Lung (tissue), 12 donors: Measurements from ENCODE around the gene PAQR6. TPM values are rescaled to one million over a fixed set of nuclear protein-coding genes. Genes with fewer than 3 reads are reported as not detected.

ENCODE experiments used
- ATAC-seq: fragments of 200-7000 bp; cut with Tn5 transposase; one replicate; pipeline ENCODE4 v1.9.1; 2020; ENCODE audit warnings: moderate number of reproducible peaks; ENCODE audit not compliant: insufficient read depth, low FRiP score
- DNase-seq, 3 donors: peaks; one replicate each; pipeline ENCODE4 v3.0.0-alpha.2; 2013 to 2017
- H3K27ac ChIP-seq, 2 donors: one replicate each; pipeline ENCODE4 v1.5.1; 2013; ENCODE audit warnings: mild to moderate bottlenecking in 2 of 2, moderate library complexity in 2 of 2, control low read depth in 1 of 2, inconsistent platforms in 1 of 2, low read depth in 1 of 2, low read length in 1 of 2
- H3K27me3 ChIP-seq, 3 donors: one replicate each; pipeline ENCODE4 v1.5.1; 2013; ENCODE audit warnings: low read length in 2 of 3; ENCODE audit not compliant: control insufficient read depth in 3 of 3, insufficient read depth in 3 of 3
- H3K36me3 ChIP-seq, 4 donors: one replicate each; pipeline ENCODE4 v1.5.1; 2013; ENCODE audit warnings: low read length in 4 of 4, mild to moderate bottlenecking in 1 of 4, moderate library complexity in 1 of 4; ENCODE audit not compliant: control insufficient read depth in 4 of 4, insufficient read depth in 4 of 4
- H3K4me1 ChIP-seq, 5 donors: one replicate each; pipeline ENCODE4 v1.5.1; 2013; ENCODE audit warnings: low read length in 5 of 5, mild to moderate bottlenecking in 2 of 5, moderate library complexity in 1 of 5; ENCODE audit not compliant: control insufficient read depth in 5 of 5, insufficient read depth in 5 of 5
- H3K4me3 ChIP-seq: one replicate; pipeline ENCODE4 v1.5.1; 2013; ENCODE audit warnings: mild to moderate bottlenecking, control low read depth, moderate library complexity
- H3K9ac ChIP-seq, 2 donors: one replicate each; pipeline ENCODE4 v1.5.1; 2013; ENCODE audit warnings: low read length in 2 of 2, control low read depth in 1 of 2; ENCODE audit not compliant: insufficient read depth in 1 of 2
- H3K9me3 ChIP-seq, 4 donors: one replicate each; pipeline ENCODE4 v1.5.1; 2013; ENCODE audit warnings: low read length in 3 of 4, mild to moderate bottlenecking in 1 of 4, moderate library complexity in 1 of 4; ENCODE audit not compliant: control insufficient read depth in 4 of 4, insufficient read depth in 3 of 4
- WGBS, 2 donors: extraction: QIAGEN DNeasy Blood & Tissue Kit; methylation state at CpG; one replicate each; pipeline ENCODE4 v1.1.7; 2013; 5-methylcytosine and 5-hydroxymethylcytosine counted together
- polyA plus RNA-seq, 2 donors: library from polyadenylated mRNA; stranded (reverse); fragments of 200-250 nt; gene quantifications; one replicate each; pipeline ENCODE4 v1.2.1, GENCODE V29; 2013
- total RNA-seq, 2 donors: library from RNA; depleted of rRNA in 1 of 2; stranded (reverse); fragments of >200 nt in 1 of 2; gene quantifications; one replicate each; pipeline ENCODE4 v1.2.1, GENCODE V29; 2014 to 2021
- TF ChIP-seq, protein P1 (sequence below): IDR thresholded peaks from 2 replicates; pipeline ENCODE4 v1.5.1; 2012; ENCODE audit warnings: mild to moderate bottlenecking; ENCODE audit errors: control extremely low read depth, extremely low read depth
- donor health status: control.
- donor health status: control.
- donor health status: Bipolar disorder and iron deficiency.
- donor health status: healthy.
- donor health status: DM: yes; HTN: yes; CAD: no.

Gene PAQR6
- total and polyA plus RNA-seq, 4 donors, result 1.3 to 3.0 (median 2.1) TPM

DNA sequence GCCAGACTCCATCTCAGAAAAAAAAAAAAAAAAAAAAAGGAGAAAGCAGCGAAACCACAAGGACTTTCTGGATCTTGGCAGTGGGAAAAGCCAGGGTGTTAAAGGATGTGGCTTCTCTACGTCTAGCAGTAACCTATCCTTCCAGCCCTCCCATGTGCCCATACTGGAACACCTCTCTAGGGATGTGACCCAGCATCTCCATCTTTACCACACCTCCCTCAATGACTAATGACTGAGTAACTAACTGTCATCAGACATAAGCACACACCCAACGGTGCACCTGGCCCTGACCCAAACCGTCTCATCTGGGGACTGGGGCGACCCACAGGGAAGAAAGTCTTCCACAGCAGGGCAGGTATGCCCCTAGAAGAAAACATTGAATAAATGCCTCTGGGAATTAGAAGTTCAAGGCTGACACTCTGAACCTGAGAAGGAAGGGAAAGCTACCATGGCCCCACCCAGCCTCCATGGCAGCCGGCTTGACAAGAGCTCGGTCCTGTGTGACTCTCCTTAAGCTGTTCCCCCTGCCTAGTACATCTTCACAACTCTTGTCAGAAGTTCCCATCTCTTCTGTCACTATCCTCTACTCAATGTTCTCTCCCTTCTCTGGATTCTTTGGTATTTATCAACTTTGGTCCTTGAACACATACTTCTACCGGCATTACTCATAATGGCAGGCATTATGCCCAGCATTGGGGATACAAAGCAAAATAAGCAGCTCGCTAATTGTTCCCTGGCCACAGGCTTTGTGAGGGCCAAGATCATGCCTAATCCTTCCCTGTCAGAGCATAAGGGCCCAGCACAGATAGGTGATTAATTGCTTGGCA is 14.8 kb upstream of the PAQR6 start:
- WGBS, 2 donors, result 89 to 91% methylated on average over 9 of the region's 9 CpGs
- ATAC-seq, result no peak

DNA sequence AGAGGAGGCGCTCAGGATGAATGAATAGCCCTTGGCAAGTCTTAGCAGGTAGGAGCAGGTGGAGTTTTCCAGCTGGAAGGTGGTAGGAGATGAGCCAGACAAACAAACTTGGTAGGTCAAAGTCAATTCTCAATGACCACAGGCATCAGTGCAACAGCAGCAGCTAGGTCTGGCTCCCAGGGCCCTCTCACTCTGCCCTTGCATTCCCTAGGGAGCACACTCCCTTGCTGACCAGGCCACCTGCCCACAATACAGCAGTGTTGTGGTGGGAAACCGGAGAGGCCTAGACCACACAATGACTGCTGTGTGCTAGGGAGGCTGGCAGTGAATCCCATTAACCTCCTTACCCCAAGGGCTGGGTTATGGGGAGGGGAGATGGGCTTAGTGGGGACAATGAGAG is 13.0 kb upstream of the PAQR6 start:
- H3K4me1 ChIP-seq, result no peaks in the 10 kb centered on the region
- ATAC-seq, result no peak
- no peaks in the 10 kb centered on the region for H3K9me3 ChIP-seq
- peaks cover 38 to 74% (median 50%) of the 10 kb centered on the region in 4 donors for H3K36me3 ChIP-seq
- H3K27me3 ChIP-seq, result no peaks in the 10 kb centered on the region
- no peak for DNase-seq
- H3K4me3 ChIP-seq, result no peak overlapping the region
- H3K9ac ChIP-seq, result no peak overlapping the region
- WGBS, 2 donors, result 90 to 99% methylated on average over 2 of the region's 2 CpGs
- peak overlapping the region in 1 of 2 donors; percentile 6 for H3K27ac ChIP-seq
- TF ChIP-seq, protein P1, sequence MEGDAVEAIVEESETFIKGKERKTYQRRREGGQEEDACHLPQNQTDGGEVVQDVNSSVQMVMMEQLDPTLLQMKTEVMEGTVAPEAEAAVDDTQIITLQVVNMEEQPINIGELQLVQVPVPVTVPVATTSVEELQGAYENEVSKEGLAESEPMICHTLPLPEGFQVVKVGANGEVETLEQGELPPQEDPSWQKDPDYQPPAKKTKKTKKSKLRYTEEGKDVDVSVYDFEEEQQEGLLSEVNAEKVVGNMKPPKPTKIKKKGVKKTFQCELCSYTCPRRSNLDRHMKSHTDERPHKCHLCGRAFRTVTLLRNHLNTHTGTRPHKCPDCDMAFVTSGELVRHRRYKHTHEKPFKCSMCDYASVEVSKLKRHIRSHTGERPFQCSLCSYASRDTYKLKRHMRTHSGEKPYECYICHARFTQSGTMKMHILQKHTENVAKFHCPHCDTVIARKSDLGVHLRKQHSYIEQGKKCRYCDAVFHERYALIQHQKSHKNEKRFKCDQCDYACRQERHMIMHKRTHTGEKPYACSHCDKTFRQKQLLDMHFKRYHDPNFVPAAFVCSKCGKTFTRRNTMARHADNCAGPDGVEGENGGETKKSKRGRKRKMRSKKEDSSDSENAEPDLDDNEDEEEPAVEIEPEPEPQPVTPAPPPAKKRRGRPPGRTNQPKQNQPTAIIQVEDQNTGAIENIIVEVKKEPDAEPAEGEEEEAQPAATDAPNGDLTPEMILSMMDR, result no peak

More for the DNA sequence above, 14.8 kb upstream of the PAQR6 start:
- H3K36me3 ChIP-seq, result peaks cover 34 to 77% (median 61%) of the 10 kb centered on the region in 4 donors
- no peaks in the 10 kb centered on the region for H3K9me3 ChIP-seq
- peak overlapping the region in 1 of 2 donors; percentile 0 for H3K27ac ChIP-seq
- no peak for DNase-seq
- H3K4me1 ChIP-seq, result no peaks in the 10 kb centered on the region
- H3K27me3 ChIP-seq, result no peaks in the 10 kb centered on the region
- TF ChIP-seq, protein P1, result no peak
- H3K4me3 ChIP-seq, result no peak overlapping the region
- no peak overlapping the region for H3K9ac ChIP-seq

DNA sequence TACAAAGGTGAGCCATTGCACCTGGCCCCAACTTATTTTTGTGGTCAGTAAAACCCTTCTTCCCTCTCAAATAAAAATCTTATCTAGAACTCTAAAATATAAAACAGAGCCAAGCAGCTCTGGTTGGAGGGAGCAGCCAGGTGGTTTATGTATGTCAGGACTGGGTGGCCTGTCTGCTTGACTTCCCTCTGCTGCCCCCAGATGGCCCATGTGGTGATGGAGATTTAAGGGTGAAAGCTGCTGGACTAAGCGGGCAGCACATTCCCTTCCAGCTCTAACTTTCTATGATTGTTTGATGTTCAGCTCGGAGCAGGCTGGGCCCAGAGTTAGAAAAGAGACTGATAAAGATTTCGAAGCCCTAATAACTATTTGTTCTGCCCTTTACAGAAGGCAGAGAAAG is 11.9 kb upstream of the PAQR6 start:
- H3K9me3 ChIP-seq, result no peaks in the 10 kb centered on the region
- no peak overlapping the region for H3K4me3 ChIP-seq
- no peaks in the 10 kb centered on the region for H3K4me1 ChIP-seq
- no peak overlapping the region for H3K9ac ChIP-seq
- ATAC-seq, result no peak
- WGBS, 2 donors, result 82 to 87% methylated on average over 3 of the region's 3 CpGs
- H3K27ac ChIP-seq, result no peak overlapping the region
- TF ChIP-seq, protein P1, result no peak
- no peaks in the 10 kb centered on the region for H3K27me3 ChIP-seq
- DNase-seq, result no peak
- H3K36me3 ChIP-seq, result peaks cover 31 to 68% (median 45%) of the 10 kb centered on the region in 4 donors
